Measurements from ENCODE around the gene COX6A1.
A peak's percentile ranks its signal among the peaks of the same experiment; 100 is the strongest.

The COX6A1 gene

DNA sequence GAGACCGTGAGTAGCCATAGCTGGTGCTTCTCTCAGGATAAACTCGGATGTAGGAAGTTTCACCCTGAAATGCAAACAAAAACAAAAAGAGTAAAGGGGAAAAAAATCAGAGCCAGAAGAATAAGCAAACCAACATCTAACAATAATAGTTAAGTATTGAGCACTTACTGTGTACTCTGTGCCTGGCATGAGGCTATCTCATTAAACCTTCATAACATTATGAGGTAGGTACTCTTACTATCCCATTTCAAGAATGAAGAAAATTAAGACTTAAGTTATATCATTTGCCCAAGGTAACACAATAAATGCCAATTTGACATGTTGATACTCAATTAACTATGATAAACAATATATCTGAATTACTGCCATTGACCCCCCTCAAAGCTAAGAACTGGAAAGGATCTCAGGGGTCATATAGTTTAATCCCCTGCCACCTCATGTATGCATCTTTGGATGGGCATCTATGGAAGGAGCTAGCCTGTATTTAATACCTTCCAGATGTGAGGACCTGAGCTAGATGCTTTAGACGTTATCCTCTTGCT is 24.3 kb downstream of the COX6A1 start:
- H3K4me3 ChIP-seq (ENCODE audit: low read length), result no peak overlapping the region
- no peak for DNase-seq (ENCODE audit: low read depth, low spot score)

GRCh38 chr12:120463712-120464111 is 25.8 kb downstream of the COX6A1 start:
- H3K4me3 ChIP-seq (ENCODE audit: low read length), result no peak overlapping the region
- DNase-seq (ENCODE audit: low read depth, low spot score), result no peak

DNA sequence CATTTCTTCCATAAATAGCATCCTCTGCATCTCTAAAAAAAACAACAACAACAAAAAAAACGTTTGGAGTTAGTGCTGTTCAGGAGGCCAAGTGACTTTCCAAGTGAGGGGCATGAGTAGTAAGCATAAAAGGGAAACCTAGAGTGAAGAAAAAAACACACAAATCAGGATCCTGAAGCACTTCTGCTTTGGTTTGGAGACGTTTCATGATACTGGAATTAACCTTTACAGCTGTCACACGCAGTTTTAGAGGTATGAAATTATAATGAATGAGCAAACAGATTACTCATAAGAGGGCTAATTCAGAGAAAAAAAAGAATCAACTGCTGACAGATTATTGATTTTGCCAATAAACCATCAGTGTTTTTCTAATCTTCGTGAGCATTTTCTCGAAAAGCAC is 27.8 kb downstream of the COX6A1 start:
- H3K4me3 ChIP-seq (ENCODE audit: low read length), result no peak overlapping the region
- DNase-seq (ENCODE audit: low read depth, low spot score), result no peak

DNA sequence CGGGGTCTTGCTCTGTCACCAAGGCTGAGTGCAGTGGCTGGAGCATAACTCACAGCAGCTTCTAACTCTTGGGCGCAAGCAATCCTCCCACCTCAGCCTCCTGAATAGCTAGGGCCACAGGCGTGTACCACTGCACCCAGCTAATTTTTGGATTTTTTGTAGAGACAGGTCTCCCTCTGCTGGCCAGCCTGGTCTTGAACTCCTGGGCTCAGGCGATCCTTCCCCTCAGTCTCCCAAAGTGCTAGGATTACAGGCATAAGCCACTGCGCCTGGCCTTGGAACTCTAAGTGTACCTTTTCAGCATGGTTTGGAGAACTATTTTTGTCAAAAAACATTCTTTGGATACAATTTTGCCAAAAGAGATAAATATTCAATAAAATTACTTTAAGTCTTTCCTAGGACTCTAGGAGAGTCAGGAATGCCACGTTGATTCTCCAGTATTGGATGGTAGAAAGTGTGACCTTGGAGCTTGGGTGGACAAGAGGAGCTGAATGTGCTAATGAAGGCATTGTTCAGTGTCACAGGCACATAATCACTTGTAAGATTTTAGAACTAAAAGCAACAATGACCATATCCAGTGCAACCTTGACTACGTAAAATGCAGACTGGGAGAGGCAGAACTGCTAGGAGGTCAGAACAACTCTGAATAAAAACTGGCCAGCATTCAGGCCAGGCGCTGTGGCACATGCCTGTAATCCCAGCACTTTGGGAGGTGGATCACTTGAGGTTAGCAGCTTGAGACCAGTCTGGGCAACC is 28.8 kb downstream of the COX6A1 start:
- peak; percentile 36 for DNase-seq (ENCODE audit: low read depth, low spot score)
- no peak overlapping the region for H3K4me3 ChIP-seq (ENCODE audit: low read length)

DNA sequence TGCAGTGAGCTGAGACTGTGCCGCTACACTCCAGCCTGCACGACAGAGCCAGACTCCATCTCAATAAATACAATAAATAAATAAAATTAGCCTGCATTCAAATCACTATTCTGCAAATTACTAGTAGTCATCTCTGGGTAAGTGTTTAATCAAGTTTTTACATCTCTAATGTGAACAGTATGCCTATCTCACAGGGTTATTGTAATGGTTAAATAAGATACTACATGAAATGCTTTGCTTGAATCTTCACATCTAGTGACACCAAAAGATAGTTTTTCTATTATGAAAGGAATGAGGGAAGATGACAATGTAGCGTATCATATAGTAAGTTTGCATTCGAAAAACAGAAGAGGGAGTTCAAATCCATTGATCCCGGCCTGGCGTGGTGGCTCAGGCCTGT is 29.5 kb downstream of the COX6A1 start:
- H3K4me3 ChIP-seq (ENCODE audit: low read length), result no peak overlapping the region
- DNase-seq (ENCODE audit: low read depth, low spot score), result no peak

GRCh38 chr12:120468325-120468820 is 30.5 kb downstream of the COX6A1 start:
- no peak for DNase-seq (ENCODE audit: low read depth, low spot score)
- peak overlapping the region; percentile 89 for H3K4me3 ChIP-seq (ENCODE audit: low read length)

GRCh38 chr12:120468821-120469449 is 31.0 kb downstream of the COX6A1 start:
- peak overlapping the region; percentile 89 for H3K4me3 ChIP-seq (ENCODE audit: low read length)
- no peak for DNase-seq (ENCODE audit: low read depth, low spot score)

DNA sequence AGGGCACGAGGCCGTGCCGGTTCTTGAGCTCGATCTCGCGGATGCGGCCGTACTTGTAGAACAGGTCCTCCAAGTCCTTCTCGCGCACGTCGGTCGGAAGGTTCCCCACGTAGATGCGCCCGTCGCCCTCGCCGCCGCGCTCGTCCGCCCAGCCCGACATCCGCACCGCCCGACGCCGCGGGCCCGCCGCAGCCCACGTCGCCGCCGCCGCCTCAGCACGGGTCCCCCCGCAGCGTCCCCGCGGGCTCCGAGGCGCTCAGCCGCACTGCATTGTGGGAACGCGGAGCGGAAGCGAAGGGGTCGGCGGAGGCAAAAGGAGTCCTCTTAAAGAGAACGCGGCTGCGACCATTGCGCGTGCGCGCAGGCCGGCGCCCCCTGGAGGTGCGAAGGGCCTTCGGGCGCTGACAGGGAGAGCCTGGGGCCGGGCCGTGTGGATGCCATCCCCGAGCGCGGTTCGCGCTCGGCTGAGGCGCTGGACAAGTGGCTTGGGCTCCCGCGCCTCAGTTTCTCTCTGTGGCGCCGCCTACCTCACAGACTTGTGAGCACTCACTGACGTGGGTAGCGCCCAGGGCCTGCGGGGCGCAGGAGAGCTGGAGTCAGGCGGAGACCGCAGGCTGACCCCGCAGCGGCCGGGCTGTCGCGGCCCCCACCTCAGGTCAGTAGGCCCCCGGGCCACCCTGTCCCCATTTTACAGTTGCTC is 31.7 kb downstream of the COX6A1 start, which contains the start of gene SRSF9:
Gene SRSF9, minus strand, starts transcription at position 299 of the 700 bp plus-strand sequence. Its CDS starts 139 bp downstream, at position 160.
- peak; percentile 94 for DNase-seq (ENCODE audit: low read depth, low spot score)
- peak within 1 kb of the TSS; percentile 89 for H3K4me3 ChIP-seq (ENCODE audit: low read length)

- DNase-seq (ENCODE audit: low read depth, low spot score), result no peak
- peak overlapping the region; percentile 89 for H3K4me3 ChIP-seq (ENCODE audit: low read length)
Measured at GRCh38 chr12:120470150-120470784, 32.4 kb downstream of the COX6A1 start.

DNA sequence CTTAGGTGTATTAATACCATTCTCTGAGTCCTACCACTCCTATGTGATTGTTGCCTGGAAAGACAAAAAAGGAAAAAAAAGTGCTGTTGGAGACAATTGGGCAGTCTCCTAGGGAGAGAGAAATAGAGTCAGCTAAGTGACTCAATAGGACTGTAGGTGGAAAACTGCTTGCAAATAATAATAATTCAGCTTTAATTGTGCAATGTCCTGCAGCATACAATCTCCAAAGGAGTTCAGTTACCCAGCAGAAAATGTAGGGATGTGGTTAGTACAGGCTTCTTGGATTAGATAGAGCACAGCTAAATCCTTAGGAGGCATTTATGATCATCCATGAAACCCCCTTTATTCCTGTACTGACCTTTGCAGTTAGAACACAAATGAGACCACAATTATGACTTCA is 34.6 kb downstream of the COX6A1 start:
- DNase-seq (ENCODE audit: low read depth, low spot score), result no peak
- H3K4me3 ChIP-seq (ENCODE audit: low read length), result no peak overlapping the region

GRCh38 chr12:120473807-120474615 is 36.1 kb downstream of the COX6A1 start:
- no peak overlapping the region for H3K4me3 ChIP-seq (ENCODE audit: low read length)
- no peak for DNase-seq (ENCODE audit: low read depth, low spot score)

DNA sequence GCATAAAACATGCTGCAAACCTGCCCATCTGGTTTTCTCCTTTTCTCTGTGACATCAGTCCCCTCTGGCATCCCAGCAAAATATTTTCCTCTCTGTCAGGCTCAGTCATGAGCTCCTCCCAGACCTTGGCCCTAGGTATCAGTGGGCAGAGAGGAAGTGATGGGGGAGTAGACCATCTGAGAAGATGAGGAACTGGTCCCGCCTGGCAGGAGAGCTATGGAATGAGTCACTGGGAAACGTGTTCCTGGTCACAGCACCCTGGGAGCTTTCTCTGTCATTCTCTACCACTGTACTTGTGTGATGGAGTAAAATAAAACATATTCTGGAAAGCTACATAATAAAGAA is 36.7 kb downstream of the COX6A1 start:
- no peak for DNase-seq (ENCODE audit: low read depth, low spot score)
- H3K4me3 ChIP-seq (ENCODE audit: low read length), result no peak overlapping the region

DNA sequence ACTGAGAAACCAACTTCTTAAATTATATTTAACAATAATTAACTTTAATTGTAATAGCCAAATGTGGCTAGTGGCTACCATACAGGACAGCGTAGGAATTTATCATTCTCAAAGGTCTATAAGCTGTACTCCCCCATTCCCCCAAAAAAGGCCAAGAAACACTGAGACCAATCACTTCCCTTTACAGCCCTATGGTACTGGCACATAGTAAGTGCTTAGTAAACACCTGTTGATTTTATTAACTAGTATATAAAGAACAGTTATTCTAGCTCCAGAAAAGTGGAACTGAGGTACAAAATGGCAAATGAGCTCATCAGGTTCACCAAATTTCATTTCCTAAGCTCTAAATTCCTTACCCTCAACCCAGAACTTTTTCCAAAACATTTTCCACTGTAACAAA is 37.7 kb downstream of the COX6A1 start:
- H3K4me3 ChIP-seq (ENCODE audit: low read length), result no peak overlapping the region
- no peak for DNase-seq (ENCODE audit: low read depth, low spot score)

GRCh38 chr12:120479458-120479857 is 41.5 kb downstream of the COX6A1 start:
- H3K4me3 ChIP-seq (ENCODE audit: low read length), result no peak overlapping the region
- no peak for DNase-seq (ENCODE audit: low read depth, low spot score)

- no peak overlapping the region for H3K4me3 ChIP-seq (ENCODE audit: low read length)
- DNase-seq (ENCODE audit: low read depth, low spot score), result no peak
Measured at GRCh38 chr12:120480211-120480610, 42.3 kb downstream of the COX6A1 start.

DNA sequence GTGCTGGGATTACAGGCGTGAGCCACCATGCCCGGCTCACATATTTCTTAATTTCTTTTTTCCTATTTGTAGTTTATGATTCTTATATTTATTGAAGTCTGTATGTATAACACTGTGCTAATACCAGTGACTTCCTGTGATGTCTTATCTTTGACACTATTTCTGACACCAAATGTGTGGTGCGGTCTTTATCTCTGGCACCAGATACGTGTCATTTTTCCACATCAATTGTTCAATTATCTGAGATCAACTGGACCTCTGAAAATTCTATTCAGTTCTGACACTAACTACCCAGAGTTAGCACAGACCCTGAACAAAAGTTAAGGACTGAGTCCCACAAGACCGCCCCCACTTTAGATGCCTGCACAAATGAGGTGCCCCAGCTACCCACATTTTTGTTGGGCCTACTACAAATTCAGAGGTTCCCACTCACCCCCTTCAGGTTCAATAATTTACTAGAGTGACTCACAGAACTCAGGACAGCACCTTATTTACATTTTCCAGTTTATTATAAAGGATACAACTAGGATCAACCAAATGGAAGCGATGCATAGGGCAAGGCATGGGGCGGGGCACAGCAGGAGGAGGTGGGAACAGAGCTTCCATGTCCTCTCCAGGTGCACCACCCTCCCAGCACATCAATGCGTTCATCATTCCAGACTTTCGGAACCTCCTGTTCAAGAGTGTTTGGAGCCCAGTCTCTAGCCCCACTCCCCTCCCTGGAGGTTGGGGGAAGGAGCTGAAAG is 43.3 kb downstream of the COX6A1 start:
- DNase-seq (ENCODE audit: low read depth, low spot score), result peak; percentile 67
- H3K4me3 ChIP-seq (ENCODE audit: low read length), result no peak overlapping the region

- no peak for DNase-seq (ENCODE audit: low read depth, low spot score)
- H3K4me3 ChIP-seq (ENCODE audit: low read length), result no peak overlapping the region
Measured at GRCh38 chr12:120483621-120484020, 45.7 kb downstream of the COX6A1 start.

Measured in Jurkat, Clone E6-1 (cell line).